IMR-90 (cell line): ENCODE results near the gene NELL2. TPM values are rescaled to one million over a fixed set of nuclear protein-coding genes. Genes with fewer than 3 reads are reported as not detected.

Source experiments
- ATAC-seq: fragments of 200-7000 bp; cut with Tn5 transposase; 2 replicates; pipeline ENCODE4 v1.9.1; 2020; ENCODE audit warnings: low read depth, mild to moderate bottlenecking, moderate library complexity
- BruUV-seq: library from RNA; stranded (reverse); fragments of 400-500 nt; replicated peaks from 2 replicates; lab custom pipeline; 2021; lab: Mats Ljungman, UMichigan
- CTCF ChIA-PET: fragments of 300-600 bp; formaldehyde crosslinking; extraction: SDS; loops from one replicate; lab custom pipeline; 2021; ENCODE audit warnings: antibody characterized with exemption; lab: Yijun Ruan, JAX
- POLR2A ChIA-PET: fragments of 300-600 bp; sonication (Branson Sonifier 250); formaldehyde crosslinking; loops from one replicate; lab custom pipeline; 2022; ENCODE audit warnings: antibody characterized with exemption; ENCODE audit not compliant: unreplicated experiment; lab: Charles Lee
- DNase-seq: peaks from one replicate; pipeline ENCODE4 v3.0.0; 2013
- H2AFZ ChIP-seq: replicated peaks from 2 replicates; pipeline ENCODE3; 2013; ENCODE audit warnings: low read length, mild to moderate bottlenecking; ENCODE audit not compliant: poor library complexity
- H2AK5ac ChIP-seq: 2 replicates; pipeline ENCODE4 v1.6.1; 2013; ENCODE audit warnings: low read depth, low read length, inconsistent platforms
- H2AK9ac ChIP-seq: replicated peaks from 2 replicates; pipeline ENCODE3; 2013; ENCODE audit warnings: mild to moderate bottlenecking, low read depth, low read length, moderate library complexity; ENCODE audit not compliant: poor library complexity
- H2BK120ac ChIP-seq: 2 replicates; pipeline ENCODE4 v1.6.1; 2013; ENCODE audit warnings: low read depth, low read length, inconsistent platforms
- H2BK15ac ChIP-seq: 3 replicates; pipeline ENCODE4 v1.6.1; 2013; ENCODE audit warnings: low read depth, low read length, inconsistent platforms
- H2BK20ac ChIP-seq: 2 replicates; pipeline ENCODE4 v1.6.1; 2013; ENCODE audit warnings: low read depth, mild to moderate bottlenecking, inconsistent platforms, low read length, moderate library complexity
- H2BK5ac ChIP-seq: 2 replicates; pipeline ENCODE4 v1.6.1; 2013; ENCODE audit warnings: mild to moderate bottlenecking, low read depth, low read length, inconsistent platforms; ENCODE audit not compliant: poor library complexity, severe bottlenecking
- H3K14ac ChIP-seq: replicated peaks from 2 replicates; pipeline ENCODE4 v1.6.1; 2013; ENCODE audit warnings: low read depth, low read length, inconsistent platforms
- H3K18ac ChIP-seq: 2 replicates; pipeline ENCODE4 v1.6.1; 2013; ENCODE audit warnings: low read depth, low read length, control low read depth
- H3K23ac ChIP-seq: 2 replicates; pipeline ENCODE4 v1.6.1; 2013; ENCODE audit warnings: low read depth, low read length, inconsistent platforms
- H3K27ac ChIP-seq: 2 replicates; pipeline ENCODE4 v1.5.1; 2013; ENCODE audit warnings: mild to moderate bottlenecking, control low read depth, low read length; ENCODE audit not compliant: insufficient read depth
- H3K27me3 ChIP-seq: 2 replicates; pipeline ENCODE4 v1.6.1; 2013; ENCODE audit warnings: low read length; ENCODE audit not compliant: control insufficient read depth, insufficient read depth
- H3K36me3 ChIP-seq: 2 replicates; pipeline ENCODE4 v1.6.1; 2013; ENCODE audit warnings: low read length, mixed read lengths; ENCODE audit not compliant: control insufficient read depth, insufficient read depth
- H3K4ac ChIP-seq: 2 replicates; pipeline ENCODE4 v1.6.1; 2013; ENCODE audit warnings: low read depth, low read length, inconsistent platforms
- H3K4me1 ChIP-seq: 2 replicates; pipeline ENCODE4 v1.6.1; 2013; ENCODE audit warnings: low read length, mixed read lengths; ENCODE audit not compliant: control insufficient read depth, insufficient read depth
- H3K4me2 ChIP-seq: 2 replicates; pipeline ENCODE4 v1.6.1; 2013; ENCODE audit warnings: low read depth, mild to moderate bottlenecking, control low read depth, low read length, moderate library complexity
- H3K4me3 ChIP-seq: 2 replicates; pipeline ENCODE4 v1.5.1; 2013; ENCODE audit warnings: low read depth, mild to moderate bottlenecking, control low read depth, low read length, moderate library complexity; ENCODE audit not compliant: insufficient read depth
- H3K56ac ChIP-seq: 2 replicates; pipeline ENCODE4 v1.6.1; 2013; ENCODE audit warnings: low read length, inconsistent platforms; ENCODE audit not compliant: insufficient read depth; ENCODE audit errors: extremely low read depth
- H3K79me1 ChIP-seq, 2 experiments: 2 replicates each; pipeline ENCODE4 v1.6.1; 2013; ENCODE audit warnings: low read length in 2 of 2, inconsistent platforms in 1 of 2, low read depth in 1 of 2
- H3K9ac ChIP-seq: 2 replicates; pipeline ENCODE4 v1.6.1; 2013; ENCODE audit warnings: low read depth, low read length, control low read depth
- H3K9me1 ChIP-seq: 2 replicates; pipeline ENCODE4 v1.6.1; 2013; ENCODE audit warnings: low read length, inconsistent platforms; ENCODE audit not compliant: insufficient read depth
- H3K9me3 ChIP-seq: 2 replicates; pipeline ENCODE4 v1.6.1; 2013; ENCODE audit warnings: low read length; ENCODE audit not compliant: control insufficient read depth, insufficient read depth
- H4K20me1 ChIP-seq: 2 replicates; pipeline ENCODE4 v1.6.1; 2013; ENCODE audit warnings: low read length, inconsistent platforms; ENCODE audit not compliant: insufficient read depth
- H4K5ac ChIP-seq: 2 replicates; pipeline ENCODE4 v1.6.1; 2013; ENCODE audit warnings: mild to moderate bottlenecking, low read depth, low read length, control low read depth
- H4K8ac ChIP-seq, 2 experiments: 2 replicates each; pipeline ENCODE4 v1.6.1; 2013; ENCODE audit warnings: low read depth in 2 of 2, low read length in 2 of 2, control low read depth in 1 of 2, inconsistent platforms in 1 of 2
- H4K91ac ChIP-seq: 2 replicates; pipeline ENCODE4 v1.6.1; 2013; ENCODE audit warnings: low read depth, low read length, inconsistent platforms; ENCODE audit not compliant: insufficient read depth
- BHLHE40 ChIP-seq: fragments of 150-350 bp; IDR thresholded peaks from 2 replicates; pipeline ENCODE4 v1.6.1; 2016; ENCODE audit warnings: mild to moderate bottlenecking, low read depth, low read length
- CEBPB ChIP-seq: IDR thresholded peaks from 2 replicates; pipeline ENCODE4 v1.6.1; 2012; ENCODE audit warnings: low read depth, low read length, improper control_type of control experiment
- CHD1 ChIP-seq: IDR thresholded peaks from 2 replicates; pipeline ENCODE4 v1.6.1; 2012; ENCODE audit warnings: low read depth, low read length, improper control_type of control experiment
- CTCF ChIP-seq: conservative IDR thresholded peaks from 2 replicates; pipeline ENCODE4 v1.5.1; 2012; ENCODE audit warnings: mild to moderate bottlenecking, low read depth, low read length, improper control_type of control experiment
- ELK1 ChIP-seq: fragments of 150-350 bp; IDR thresholded peaks from 2 replicates; pipeline ENCODE4 v1.6.1; 2016; ENCODE audit warnings: low read depth, mild to moderate bottlenecking, low read length, moderate library complexity, borderline replicate concordance
- FOS ChIP-seq: fragments of 150-350 bp; IDR thresholded peaks from 2 replicates; pipeline ENCODE4 v1.6.1; 2016; ENCODE audit warnings: low read depth, low read length
- MAFK ChIP-seq: IDR thresholded peaks from 2 replicates; pipeline ENCODE4 v1.6.1; 2012; ENCODE audit warnings: low read depth, low read length, improper control_type of control experiment
- MAZ ChIP-seq: IDR thresholded peaks from 2 replicates; pipeline ENCODE4 v1.6.1; 2012; ENCODE audit warnings: low read depth, mild to moderate bottlenecking, low read length, improper control_type of control experiment, moderate library complexity, borderline replicate concordance
- MXI1 ChIP-seq: IDR thresholded peaks from 2 replicates; pipeline ENCODE4 v1.6.1; 2012; ENCODE audit warnings: low read depth, mild to moderate bottlenecking, low read length, moderate library complexity, borderline replicate concordance
- NFE2L2 ChIP-seq: fragments of 150-350 bp; IDR thresholded peaks from 2 replicates; pipeline ENCODE4 v1.6.1; 2016; ENCODE audit warnings: low read depth, mild to moderate bottlenecking, low read length
- RAD21 ChIP-seq: IDR thresholded peaks from 2 replicates; pipeline ENCODE4 v1.6.1; 2012; ENCODE audit warnings: low read length, improper control_type of control experiment
- RCOR1 ChIP-seq: IDR thresholded peaks from 2 replicates; pipeline ENCODE4 v1.6.1; 2012; ENCODE audit warnings: mild to moderate bottlenecking, low read length, improper control_type of control experiment; ENCODE audit not compliant: insufficient replicate concordance
- RFX5 ChIP-seq: IDR thresholded peaks from 2 replicates; pipeline ENCODE4 v1.8.0; 2012; ENCODE audit warnings: low read depth, mild to moderate bottlenecking, low read length, moderate library complexity
- SMC3 ChIP-seq: fragments of 150-350 bp; IDR thresholded peaks from 2 replicates; pipeline ENCODE4 v1.6.1; 2016; ENCODE audit warnings: low read depth, mild to moderate bottlenecking, antibody characterized with exemption, low read length, moderate library complexity
- USF2 ChIP-seq: fragments of 150-350 bp; IDR thresholded peaks from 2 replicates; pipeline ENCODE4 v1.6.1; 2017; ENCODE audit warnings: mild to moderate bottlenecking, antibody characterized with exemption, low read length, low read depth
- WGBS, 2 experiments: methylation state at CpG; one replicate each; pipeline versions ENCODE4 v1.1.5 to v1.1.7; 2013; ENCODE audit warnings: missing lambda C conversion rate in 2 of 2; ENCODE audit not compliant: insufficient read length in 1 of 2; ENCODE audit errors: extremely low coverage in 2 of 2; 5-methylcytosine and 5-hydroxymethylcytosine counted together
- dilution Hi-C: fragments of 300-500 bp; cut with HindIII; formaldehyde crosslinking; loops from one replicate; pipeline ENCODE4 v1.14.3; 2018; ENCODE audit warnings: low sequenced_read_pairs; ENCODE audit not compliant: unreplicated experiment
- in situ Hi-C: fragments of 300-500 bp; cut with MboI; formaldehyde crosslinking; loops from 3 replicates; pipeline ENCODE4 v1.14.3; 2019; ENCODE audit warnings: low sequenced_read_pairs, inconsistent platforms, mixed read lengths
- intact Hi-C: fragments of 100-400 bp; cut with micrococcal nuclease; formaldehyde crosslinking; loops from 2 replicates; pipeline ENCODE4 v1.10.0; 2022
- polyA plus RNA-seq, 3 experiments: library from polyadenylated mRNA; depleted of rRNA; stranded (reverse); fragments of >200 nt; gene quantifications; 2 replicates each; pipeline ENCODE4 v1.2.3, GENCODE V29; 2012; ENCODE audit warnings: low replicate concordance in 1 of 3
- total RNA-seq: library from RNA; depleted of rRNA; stranded (reverse); fragments of >200 nt; gene quantifications from 2 replicates; pipeline ENCODE4 v1.2.3, GENCODE V29; 2012

The NELL2 gene
- total and polyA plus RNA-seq, 2 of the 4 experiments (the other 2 are of a cell fraction), result 0.18 to 0.26 TPM

GRCh38 chr12:44464180-44464579, 411.9 kb downstream of the NELL2 start:
- Histone ChIP-seq H3K27ac (no peak overlapping the region), H2BK20ac (no peak overlapping the region), H4K91ac (no peak overlapping the region), H3K9me1 (no peaks in the 10 kb centered on the region), H3K9me3 (no peaks in the 10 kb centered on the region), H3K4me3 (no peak overlapping the region), H3K14ac (no peak overlapping the region), H3K4ac (no peak overlapping the region), H2AFZ (no peak overlapping the region), H3K4me1 (no peaks in the 10 kb centered on the region), H4K8ac (no peak overlapping the region), H4K5ac (no peak overlapping the region), H4K20me1 (no peaks in the 10 kb centered on the region), H2BK5ac (no peak overlapping the region), H2AK5ac (no peak overlapping the region), H3K36me3 (no peaks in the 10 kb centered on the region), H2BK15ac (no peak overlapping the region), H2AK9ac (no peak overlapping the region), H3K18ac (no peak overlapping the region), H3K56ac (no peak overlapping the region), H3K79me1 (no peaks in the 10 kb centered on the region), H3K9ac (no peak overlapping the region), H3K23ac (no peak overlapping the region), H3K27me3 (no peaks in the 10 kb centered on the region), H2BK120ac (no peak overlapping the region), H3K4me2 (no peak overlapping the region)
- intact Hi-C loops (no loop called here), dilution Hi-C loops (no loop called here), in situ Hi-C loops (no loop called here)
- POLR2A ChIA-PET, result no interaction called here
- WGBS, 2 experiments, result no CpG with 5 or more reads among the region's 2 CpGs
- ATAC-seq (no peak), DNase-seq (no peak)
- no TSS peak for BruUV-seq
- TF ChIP-seq MAFK (no peak), CEBPB (no peak), USF2 (no peak), SMC3 (no peak), RCOR1 (no peak), MAZ (no peak), BHLHE40 (no peak), CHD1 (no peak), CTCF (no peak), RFX5 (no peak), RAD21 (no peak), MXI1 (no peak), FOS (no peak), ELK1 (no peak), NFE2L2 (no peak)
- CTCF ChIA-PET, result no interaction called here
